OCI-LY1 (cell line): ENCODE measurements around the gene XKR3.
"Not testable (repeated sequence)": the region's sequence is repeated elsewhere in the genome, so short reads cannot be mapped to it uniquely, and the experiment has no call there.

Experiments used
- CTCF ChIP-seq: fragments of 200-600 bp; sonication (generic), shearing (Covaris generic); IDR thresholded peaks from 2 replicates; pipeline ENCODE4 v1.5.1; 2017; ENCODE audit warnings: mild to moderate bottlenecking, antibody characterized with exemption, low read length, moderate library complexity, mixed read lengths
- EZH2 ChIP-seq: fragments of 200-600 bp; sonication (generic), shearing (Covaris generic); IDR thresholded peaks from 2 replicates; pipeline ENCODE4 v1.8.0; 2017; ENCODE audit warnings: borderline replicate concordance, mixed run types, mild to moderate bottlenecking, antibody characterized with exemption, low read length, moderate library complexity, mixed read lengths

GRCh38 chr22:16748160-16748929 is 76.9 kb downstream of the XKR3 start:
- TF ChIP-seq CTCF, EZH2: not testable (repeated sequence)
